OCI-M2 (cell line): ENCODE data around the gene OGA.

Source experiments
- DNase-seq: peaks from one replicate; lab custom pipeline; 2025; ENCODE audit not compliant: unreplicated experiment; lab: John Stamatoyannopoulos, UW

Gene OGA

GRCh38 chr10:101776161-101776817 is 42.0 kb downstream of the OGA start:
- DNase-seq = no peak

GRCh38 chr10:101775273-101776160 is 42.7 kb downstream of the OGA start, which contains the start of gene FGF8:
Gene FGF8 (minus strand): TSS chr10:101776114. CDS start chr10:101775900, 214 bp downstream.
- no peak for DNase-seq

- DNase-seq = no peak
These were observed 43.5 kb downstream of the OGA start for GRCh38 chr10:101774589-101775272.

- no peak for DNase-seq
These were observed 44.2 kb downstream of the OGA start for GRCh38 chr10:101773923-101774588.

- no peak for DNase-seq
These were observed 45.1 kb downstream of the OGA start for GRCh38 chr10:101772895-101773761.

- no peak for DNase-seq
These were observed 46.0 kb downstream of the OGA start for GRCh38 chr10:101772017-101772894.

GRCh38 chr10:101771380-101771779 is 46.9 kb downstream of the OGA start:
- no peak for DNase-seq

GRCh38 chr10:101770331-101771215 is 47.7 kb downstream of the OGA start:
- no peak for DNase-seq

GRCh38 chr10:101769541-101770180 is 48.6 kb downstream of the OGA start:
- no peak for DNase-seq

GRCh38 chr10:101768791-101769170 is 49.5 kb downstream of the OGA start:
- no peak for DNase-seq

GRCh38 chr10:101767966-101768790 is 50.1 kb downstream of the OGA start:
- no peak for DNase-seq

- DNase-seq = no peak
These were observed 50.7 kb downstream of the OGA start for GRCh38 chr10:101767600-101767945.

GRCh38 chr10:101766753-101767599 is 51.3 kb downstream of the OGA start:
- no peak for DNase-seq

GRCh38 chr10:101766306-101766705 is 51.9 kb downstream of the OGA start:
- DNase-seq = no peak

GRCh38 chr10:101763141-101763846 is 55.0 kb downstream of the OGA start:
- DNase-seq = no peak
